Liver (tissue), 9 donors: ENCODE results near the gene ATPAF1. TPM values are rescaled to one million over a fixed set of nuclear protein-coding genes. Genes with fewer than 3 reads are reported as not detected.

Experiments
- DNase-seq: peaks from one replicate; pipeline ENCODE4 v3.0.0-alpha.2; 2017; ENCODE audit warnings: low spot score
- H3K27ac ChIP-seq, 2 donors: one replicate each; pipeline ENCODE4 v1.7.0; 2013; ENCODE audit warnings: inconsistent platforms in 2 of 2, low read length in 2 of 2, control low read depth in 1 of 2, low read depth in 1 of 2, mild to moderate bottlenecking in 1 of 2
- H3K27me3 ChIP-seq, 4 donors: one replicate each; pipeline versions ENCODE4 v1.6.1 to v1.7.0; 2013; ENCODE audit warnings: low read length in 3 of 4, inconsistent platforms in 1 of 4, mild to moderate bottlenecking in 1 of 4, moderate library complexity in 1 of 4; ENCODE audit not compliant: control insufficient read depth in 4 of 4, insufficient read depth in 4 of 4
- H3K36me3 ChIP-seq, 4 donors: one replicate each; pipeline versions ENCODE4 v1.6.1 to v1.7.0; 2013; ENCODE audit warnings: low read length in 3 of 4, mild to moderate bottlenecking in 3 of 4, low read depth in 1 of 4, moderate library complexity in 1 of 4; ENCODE audit not compliant: control insufficient read depth in 4 of 4, insufficient read depth in 3 of 4
- H3K4me1 ChIP-seq, 4 donors: one replicate each; pipeline versions ENCODE4 v1.6.1 to v1.7.0; 2013; ENCODE audit warnings: low read length in 3 of 4, mild to moderate bottlenecking in 3 of 4, moderate library complexity in 1 of 4; ENCODE audit not compliant: control insufficient read depth in 4 of 4, insufficient read depth in 4 of 4
- H3K4me3 ChIP-seq, 3 donors: one replicate each; pipeline versions ENCODE4 v1.6.1 to v1.7.0; 2013; ENCODE audit warnings: low read length in 3 of 3, control low read depth in 1 of 3, low read depth in 1 of 3, mild to moderate bottlenecking in 1 of 3
- H3K9ac ChIP-seq, 2 donors: one replicate each; pipeline ENCODE4 v1.7.0; 2013; ENCODE audit warnings: low read length in 2 of 2, mild to moderate bottlenecking in 2 of 2, moderate library complexity in 2 of 2, control low read depth in 1 of 2, low read depth in 1 of 2
- H3K9me3 ChIP-seq, 4 donors: one replicate each; pipeline versions ENCODE4 v1.6.1 to v1.7.0; 2013; ENCODE audit warnings: low read length in 3 of 4; ENCODE audit not compliant: control insufficient read depth in 4 of 4
- ATF3 ChIP-seq: IDR thresholded peaks from 2 replicates; pipeline ENCODE4 v1.6.1; 2016; ENCODE audit warnings: antibody characterized with exemption
- EGR1 ChIP-seq, 2 donors: IDR thresholded peaks; 2 replicates each; pipeline ENCODE4 v1.6.1; 2016 to 2018; ENCODE audit warnings: antibody characterized with exemption in 2 of 2, low read depth in 2 of 2
- FOXA1 ChIP-seq: IDR thresholded peaks from 2 replicates; pipeline ENCODE4 v1.6.1; 2016; ENCODE audit warnings: antibody characterized with exemption
- FOXA2 ChIP-seq: IDR thresholded peaks from 2 replicates; pipeline ENCODE4 v1.6.1; 2016; ENCODE audit warnings: antibody characterized with exemption
- GABPA ChIP-seq, 2 donors: IDR thresholded peaks in 1 of 2; conservative IDR thresholded peaks in 1 of 2; 2 replicates each; pipeline ENCODE4 v1.6.1; 2016; ENCODE audit warnings: antibody characterized with exemption in 2 of 2, mild to moderate bottlenecking in 1 of 2, moderate library complexity in 1 of 2
- HNF4A ChIP-seq, 2 donors: conservative IDR thresholded peaks; 2 replicates each; pipeline ENCODE4 v1.6.1; 2016; ENCODE audit warnings: antibody characterized with exemption in 2 of 2, mild to moderate bottlenecking in 2 of 2
- HNF4G ChIP-seq: IDR thresholded peaks from 2 replicates; pipeline ENCODE4 v1.6.1; 2016; ENCODE audit warnings: antibody characterized with exemption
- JUND ChIP-seq, 2 donors: IDR thresholded peaks; 2 replicates each; pipeline ENCODE4 v1.6.1; 2016; ENCODE audit warnings: antibody characterized with exemption in 2 of 2
- NR2F2 ChIP-seq: IDR thresholded peaks from 2 replicates; pipeline ENCODE4 v1.6.1; 2016; ENCODE audit warnings: antibody characterized with exemption
- RAD21 ChIP-seq, 2 donors: IDR thresholded peaks; 2 replicates each; pipeline ENCODE4 v1.6.1; 2016; ENCODE audit warnings: antibody characterized with exemption in 2 of 2, mild to moderate bottlenecking in 2 of 2
- REST ChIP-seq: IDR thresholded peaks from 2 replicates; pipeline ENCODE4 v1.6.1; 2016; ENCODE audit warnings: antibody characterized with exemption, mild to moderate bottlenecking
- RXRA ChIP-seq, 2 donors: IDR thresholded peaks; 2 replicates each; pipeline ENCODE4 v1.6.1; 2017 to 2018; ENCODE audit warnings: antibody characterized with exemption in 2 of 2, mild to moderate bottlenecking in 1 of 2
- TAF1 ChIP-seq: conservative IDR thresholded peaks from 2 replicates; pipeline ENCODE4 v1.6.1; 2016; ENCODE audit warnings: antibody characterized with exemption, mild to moderate bottlenecking
- YY1 ChIP-seq: IDR thresholded peaks from 2 replicates; pipeline ENCODE4 v1.6.1; 2016; ENCODE audit warnings: antibody characterized with exemption, mild to moderate bottlenecking
- WGBS: extraction: QIAGEN DNeasy Blood & Tissue Kit; methylation state at CpG from one replicate; pipeline ENCODE4 v1.1.7; 2013; 5-methylcytosine and 5-hydroxymethylcytosine counted together
- polyA plus RNA-seq, 2 donors: library from polyadenylated mRNA; stranded (reverse) in 1 of 2; unstranded in 1 of 2; fragments of 200-250 nt in 1 of 2; fragments of >200 nt in 1 of 2; fragmentation: Nextera tagmentation in 1 of 2; extraction: Ambion mirVana in 1 of 2; gene quantifications; one replicate each; pipeline versions ENCODE4 v1.2.1 to v1.2.3, GENCODE V29; 2013 to 2015
- total RNA-seq, 2 donors: library from RNA; depleted of rRNA; stranded (reverse); fragments of >200 nt; gene quantifications; one replicate each; pipeline ENCODE4 v1.2.3, GENCODE V29; 2014
- TF ChIP-seq, protein P1 (sequence below): IDR thresholded peaks from 2 replicates; pipeline ENCODE4 v1.6.1; 2016; ENCODE audit warnings: antibody characterized with exemption
- TF ChIP-seq, protein P2 (sequence below): fragments of 150-350 bp; IDR thresholded peaks from 2 replicates; pipeline ENCODE4 v1.5.1; 2017; ENCODE audit warnings: improper control_type of control experiment, low read depth, low read length; ENCODE audit not compliant: missing input control
- donor health status: healthy.
- donor health status: healthy.
- donor health status: healthy.
- donor health status: healthy.
- donor health status: healthy.

ATPAF1 gene
- total and polyA plus RNA-seq, 4 donors = 35.3 to 54.1 (median 37.0) TPM

DNA sequence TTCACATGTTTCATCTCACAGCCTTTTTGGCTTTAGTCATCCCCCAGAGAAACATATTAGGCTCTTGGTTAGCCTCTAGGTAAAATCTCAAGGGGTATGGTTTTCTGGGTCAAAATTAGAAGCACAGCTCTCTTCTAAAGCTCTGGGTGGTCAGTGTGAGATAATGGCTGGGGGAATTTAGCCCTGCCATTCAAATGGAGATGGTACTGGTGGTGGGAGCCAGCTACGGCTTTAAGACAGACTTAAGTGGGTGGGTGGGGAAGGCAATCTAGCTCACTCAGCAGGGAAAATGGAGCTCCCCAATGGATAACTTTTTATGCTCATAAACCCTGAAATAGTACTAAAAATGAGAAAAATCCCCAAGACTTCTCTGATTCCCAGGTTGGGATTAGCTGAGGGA is 9.2 kb upstream of the ATPAF1 start:
- 100% methylated on average over 1 of the region's 1 CpG for WGBS
- Histone ChIP-seq H3K9me3 (no peaks in the 10 kb centered on the region), H3K27me3 (no peaks in the 10 kb centered on the region), H3K27ac (no peak overlapping the region), H3K9ac (no peak overlapping the region), H3K4me1 (no peaks in the 10 kb centered on the region), H3K36me3 (peaks cover 7 to 36% (median 21%) of the 10 kb centered on the region in 4 donors), H3K4me3 (no peak overlapping the region)
- no peak for DNase-seq
- TF ChIP-seq, protein P1, sequence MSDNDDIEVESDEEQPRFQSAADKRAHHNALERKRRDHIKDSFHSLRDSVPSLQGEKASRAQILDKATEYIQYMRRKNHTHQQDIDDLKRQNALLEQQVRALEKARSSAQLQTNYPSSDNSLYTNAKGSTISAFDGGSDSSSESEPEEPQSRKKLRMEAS = no peak
- no peak for TF ChIP-seq GABPA (IDR thresholded peaks at IDR 0.05 in 1 of 2, conservative IDR thresholded peaks at IDR 0.05 in 1 of 2)
- TF ChIP-seq REST = no peak
- no peak for TF ChIP-seq ATF3
- TF ChIP-seq, protein P2, sequence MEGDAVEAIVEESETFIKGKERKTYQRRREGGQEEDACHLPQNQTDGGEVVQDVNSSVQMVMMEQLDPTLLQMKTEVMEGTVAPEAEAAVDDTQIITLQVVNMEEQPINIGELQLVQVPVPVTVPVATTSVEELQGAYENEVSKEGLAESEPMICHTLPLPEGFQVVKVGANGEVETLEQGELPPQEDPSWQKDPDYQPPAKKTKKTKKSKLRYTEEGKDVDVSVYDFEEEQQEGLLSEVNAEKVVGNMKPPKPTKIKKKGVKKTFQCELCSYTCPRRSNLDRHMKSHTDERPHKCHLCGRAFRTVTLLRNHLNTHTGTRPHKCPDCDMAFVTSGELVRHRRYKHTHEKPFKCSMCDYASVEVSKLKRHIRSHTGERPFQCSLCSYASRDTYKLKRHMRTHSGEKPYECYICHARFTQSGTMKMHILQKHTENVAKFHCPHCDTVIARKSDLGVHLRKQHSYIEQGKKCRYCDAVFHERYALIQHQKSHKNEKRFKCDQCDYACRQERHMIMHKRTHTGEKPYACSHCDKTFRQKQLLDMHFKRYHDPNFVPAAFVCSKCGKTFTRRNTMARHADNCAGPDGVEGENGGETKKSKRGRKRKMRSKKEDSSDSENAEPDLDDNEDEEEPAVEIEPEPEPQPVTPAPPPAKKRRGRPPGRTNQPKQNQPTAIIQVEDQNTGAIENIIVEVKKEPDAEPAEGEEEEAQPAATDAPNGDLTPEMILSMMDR = no peak
- no peak for TF ChIP-seq RAD21 (IDR thresholded peaks at IDR 0.05)
- TF ChIP-seq NR2F2 = no peak
- no peak for TF ChIP-seq YY1
- no peak for TF ChIP-seq EGR1 (IDR thresholded peaks at IDR 0.05; ENCODE audit: low read depth in 2 of 2)
- TF ChIP-seq HNF4A (conservative IDR thresholded peaks at IDR 0.05) = no peak
- no peak for TF ChIP-seq TAF1
- TF ChIP-seq FOXA2 = no peak
- TF ChIP-seq HNF4G = no peak
- no peak for TF ChIP-seq RXRA (IDR thresholded peaks at IDR 0.05)
- TF ChIP-seq JUND (IDR thresholded peaks at IDR 0.05) = no peak
- no peak for TF ChIP-seq FOXA1

- WGBS = 93% methylated on average over 1 of the region's 1 CpG
- Histone ChIP-seq H3K36me3 (peaks cover 7 to 29% (median 18%) of the 10 kb centered on the region in 4 donors), H3K27me3 (no peaks in the 10 kb centered on the region), H3K9me3 (no peaks in the 10 kb centered on the region), H3K9ac (no peak overlapping the region), H3K27ac (no peak overlapping the region), H3K4me1 (no peaks in the 10 kb centered on the region), H3K4me3 (no peak overlapping the region)
- DNase-seq = no peak
- no peak for TF ChIP-seq RAD21 (IDR thresholded peaks at IDR 0.05)
- no peak for TF ChIP-seq FOXA2
- no peak for TF ChIP-seq TAF1
- TF ChIP-seq HNF4G = no peak
Measured at GRCh38 chr1:46676531-46676930, 8.4 kb upstream of the ATPAF1 start.
